ENCODE data around the gene RNF14. TPM values are rescaled to one million over a fixed set of nuclear protein-coding genes. Genes with fewer than 3 reads are reported as not detected.

The RNF14 gene
- total RNA-seq, 1 experiment from 2014 or later: 67.1 TPM

DNA sequence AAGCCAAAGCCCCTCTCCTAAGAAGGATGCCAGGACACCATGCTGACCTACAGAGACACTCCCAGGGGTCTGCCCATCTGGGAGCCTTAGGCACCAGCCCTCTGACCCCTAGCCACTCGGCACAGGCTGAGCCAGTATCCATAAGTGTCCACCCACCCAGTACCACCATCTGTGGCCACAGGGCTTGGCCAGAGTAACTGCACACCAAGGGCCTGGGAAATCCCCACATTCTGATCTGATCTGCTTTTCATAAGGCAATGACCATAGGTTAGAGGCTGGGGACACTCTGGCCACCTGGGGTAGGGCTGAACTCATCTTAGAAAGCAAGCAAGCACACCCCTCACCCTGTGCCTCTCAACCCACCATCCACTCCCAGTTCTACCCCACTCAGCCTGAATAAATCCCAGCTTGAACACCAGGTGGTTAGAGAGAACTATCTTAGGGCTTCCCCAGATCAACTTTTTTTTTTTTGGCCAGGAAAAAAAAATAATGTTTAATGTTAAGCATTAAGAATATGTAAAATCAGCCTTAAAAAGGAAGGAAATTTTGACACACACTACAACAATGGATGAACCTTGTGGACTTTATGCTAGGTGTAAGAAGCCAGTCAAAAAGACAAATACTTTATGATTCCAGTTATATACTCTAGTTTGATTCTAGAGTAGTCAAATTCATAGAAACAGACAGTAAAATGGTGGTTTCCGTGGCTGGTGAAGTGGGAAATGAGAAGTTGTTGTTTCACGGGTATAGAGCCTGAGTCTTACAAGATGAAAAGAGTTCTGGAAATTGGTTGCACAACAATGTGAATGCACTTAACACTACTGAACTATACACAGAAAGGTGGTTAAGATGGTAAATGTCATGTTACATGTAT lies 37.7 kb downstream of the RNF14 start:
- Histone ChIP-seq H3K27ac (ENCODE audit: low read depth, low read length, poor library complexity, severe bottlenecking) (no peak overlapping the region), H3K4me3 (ENCODE audit: low read depth, low read length, poor library complexity, severe bottlenecking) (no peak overlapping the region), H3K36me3 (ENCODE audit: insufficient read depth, low read length, poor library complexity, severe bottlenecking) (peaks cover 21% of the 10 kb centered on the region), H3K9me3 (ENCODE audit: low read depth, low read length, poor library complexity, severe bottlenecking) (no peaks in the 10 kb centered on the region), H3K27me3 (replicated peaks; ENCODE audit: insufficient read depth, low read depth, low read length, poor library complexity) (no peaks in the 10 kb centered on the region), H3K4me1 (ENCODE audit: insufficient read depth, low read length, poor library complexity, severe bottlenecking) (no peaks in the 10 kb centered on the region)
- CTCF ChIA-PET: no interaction called here
- BruUV-seq (replicated peaks): no TSS peak
- POLR2A ChIA-PET (ENCODE audit: low non-redundant PET): no interaction called here
- TF ChIP-seq EZH2 (IDR thresholded peaks at IDR 0.05; ENCODE audit: borderline replicate concordance, low read depth, low read length, poor library complexity, severe bottlenecking): no peak
- no peak for TF ChIP-seq CTCF (conservative IDR thresholded peaks at IDR 0.05; ENCODE audit: low read depth, low read length)
- intact Hi-C loops (cut with micrococcal nuclease; ENCODE audit: unreplicated experiment): no loop called here
- DNase-seq (ENCODE audit: low spot score): no peak

GRCh38 chr5:142007237-142007544 lies 38.3 kb downstream of the RNF14 start:
- Histone ChIP-seq H3K4me3 (ENCODE audit: low read depth, low read length, poor library complexity, severe bottlenecking) (no peak overlapping the region), H3K9me3 (ENCODE audit: low read depth, low read length, poor library complexity, severe bottlenecking) (no peaks in the 10 kb centered on the region), H3K27ac (ENCODE audit: low read depth, low read length, poor library complexity, severe bottlenecking) (no peak overlapping the region), H3K27me3 (replicated peaks; ENCODE audit: insufficient read depth, low read depth, low read length, poor library complexity) (no peaks in the 10 kb centered on the region), H3K36me3 (ENCODE audit: insufficient read depth, low read length, poor library complexity, severe bottlenecking) (peaks cover 21% of the 10 kb centered on the region), H3K4me1 (ENCODE audit: insufficient read depth, low read length, poor library complexity, severe bottlenecking) (no peaks in the 10 kb centered on the region)
- TF ChIP-seq CTCF (conservative IDR thresholded peaks at IDR 0.05; ENCODE audit: low read depth, low read length) (no peak), EZH2 (IDR thresholded peaks at IDR 0.05; ENCODE audit: borderline replicate concordance, low read depth, low read length, poor library complexity, severe bottlenecking) (no peak)
- no peak for DNase-seq (ENCODE audit: low spot score)
- POLR2A ChIA-PET (ENCODE audit: low non-redundant PET): no interaction called here
- CTCF ChIA-PET: no interaction called here
- intact Hi-C loops (cut with micrococcal nuclease; ENCODE audit: unreplicated experiment): no loop called here
- BruUV-seq (replicated peaks): no TSS peak

DNA sequence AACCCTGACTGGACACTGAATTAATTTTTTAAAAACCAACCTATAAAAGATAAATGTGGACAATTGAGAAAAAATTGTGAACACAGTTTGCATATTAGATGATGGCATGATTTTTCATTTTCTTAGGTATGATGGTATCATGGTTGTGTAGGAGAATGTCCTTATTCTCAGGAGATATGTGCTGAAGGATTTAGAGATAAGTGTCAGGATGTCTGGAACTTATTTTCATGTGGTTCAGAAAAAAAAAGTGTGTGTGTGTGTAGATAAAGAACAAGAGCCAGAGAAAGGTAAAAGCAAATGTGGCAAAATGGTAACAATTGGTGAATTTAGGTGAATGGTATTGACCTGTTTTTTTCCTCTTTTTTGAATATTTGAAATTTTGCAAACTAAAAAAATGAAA lies 39.9 kb downstream of the RNF14 start:
- TF ChIP-seq EZH2 (IDR thresholded peaks at IDR 0.05; ENCODE audit: borderline replicate concordance, low read depth, low read length, poor library complexity, severe bottlenecking) (no peak), CTCF (conservative IDR thresholded peaks at IDR 0.05; ENCODE audit: low read depth, low read length) (no peak)
- no peaks in the 10 kb centered on the region for H3K9me3 ChIP-seq (ENCODE audit: low read depth, low read length, poor library complexity, severe bottlenecking)
- POLR2A ChIA-PET (ENCODE audit: low non-redundant PET): no interaction called here
- CTCF ChIA-PET: no interaction called here
- H3K4me3 ChIP-seq (ENCODE audit: low read depth, low read length, poor library complexity, severe bottlenecking): no peak overlapping the region
- BruUV-seq (replicated peaks): no TSS peak
- H3K27me3 ChIP-seq (replicated peaks; ENCODE audit: insufficient read depth, low read depth, low read length, poor library complexity): no peaks in the 10 kb centered on the region
- H3K36me3 ChIP-seq (ENCODE audit: insufficient read depth, low read length, poor library complexity, severe bottlenecking): peaks cover 8% of the 10 kb centered on the region
- H3K27ac ChIP-seq (ENCODE audit: low read depth, low read length, poor library complexity, severe bottlenecking): no peak overlapping the region
- no peak for DNase-seq (ENCODE audit: low spot score)
- peaks cover 5% of the 10 kb centered on the region for H3K4me1 ChIP-seq (ENCODE audit: insufficient read depth, low read length, poor library complexity, severe bottlenecking)
- intact Hi-C loops (cut with micrococcal nuclease; ENCODE audit: unreplicated experiment): no loop called here
